Measurements from ENCODE around the gene SLC39A11. TPM values are rescaled to one million over a fixed set of nuclear protein-coding genes. Genes with fewer than 3 reads are reported as not detected.

SLC39A11 gene
- total RNA-seq, 1 experiment from 2014 or later: 56.1 TPM

- intact Hi-C loops (cut with micrococcal nuclease; ENCODE audit: unreplicated experiment): no loop called here
- Histone ChIP-seq H3K36me3 (ENCODE audit: control insufficient read depth, insufficient read depth, low read length) (no peaks in the 10 kb centered on the region), H3K4me1 (ENCODE audit: control insufficient read depth, insufficient read depth, low read length) (peaks cover 10% of the 10 kb centered on the region), H3K4me3 (ENCODE audit: low read depth in 2 of 2, low read length in 2 of 2) (no peak overlapping the region), H3K9me3 (ENCODE audit: control insufficient read depth, insufficient read depth, low read depth, low read length) (no peaks in the 10 kb centered on the region), H3K27ac (ENCODE audit: low read length) (no peak overlapping the region), H3K27me3 (ENCODE audit: control insufficient read depth, insufficient read depth, low read length) (no peaks in the 10 kb centered on the region)
- ChIA-PET POLR2A (no interaction called here), CTCF (no interaction called here)
- no peak for DNase-seq (ENCODE audit: low read depth, low spot score)
- BruUV-seq (replicated peaks): no TSS peak
- TF ChIP-seq TCF7L2 (IDR thresholded peaks at IDR 0.05; ENCODE audit: low read depth, low read length) (no peak), POLR2AphosphoS5 (IDR thresholded peaks at IDR 0.05; ENCODE audit: low read depth, low read length) (no peak)
- in situ Hi-C loops (cut with HindIII; ENCODE audit: low pct_unique_long_range_greater_than_20kb, low sequenced_read_pairs): no loop called here
- ATAC-seq: no peak
Measured at GRCh38 chr17:72608436-72608835, 484.1 kb downstream of the SLC39A11 start.

GRCh38 chr17:72606656-72607055 lies 485.8 kb downstream of the SLC39A11 start:
- H3K36me3 ChIP-seq (ENCODE audit: control insufficient read depth, insufficient read depth, low read length): no peaks in the 10 kb centered on the region
- no peak overlapping the region for H3K4me3 ChIP-seq (ENCODE audit: low read depth in 2 of 2, low read length in 2 of 2)
- POLR2A ChIA-PET: interaction anchor here (0.6 kb wide), 1 partner anchor 692 kb away, joined by 3 read pairs; no protein-coding TSS in a partner anchor
- TF ChIP-seq SIN3A (IDR thresholded peaks at IDR 0.05; ENCODE audit: borderline replicate concordance, insufficient read depth, low read depth, low read length) (no peak), REST (IDR thresholded peaks at IDR 0.05; ENCODE audit: insufficient read depth in 1 of 2, low read depth in 2 of 2, low read length in 1 of 2) (no peak), CTCF (IDR thresholded peaks at IDR 0.05) (no peak), POLR2AphosphoS5 (IDR thresholded peaks at IDR 0.05; ENCODE audit: low read depth, low read length) (no peak), TCF7L2 (IDR thresholded peaks at IDR 0.05; ENCODE audit: low read depth, low read length) (no peak)
- intact Hi-C loops (cut with micrococcal nuclease; ENCODE audit: unreplicated experiment) (no loop called here), in situ Hi-C loops (cut with HindIII; ENCODE audit: low pct_unique_long_range_greater_than_20kb, low sequenced_read_pairs) (no loop called here)
- ATAC-seq (no peak), DNase-seq (ENCODE audit: low read depth, low spot score) (no peak)
- no TSS peak for BruUV-seq (replicated peaks)
- H3K27me3 ChIP-seq (ENCODE audit: control insufficient read depth, insufficient read depth, low read length): no peaks in the 10 kb centered on the region
- peak overlapping the region; percentile 45 for H3K27ac ChIP-seq (ENCODE audit: low read length)
- no peaks in the 10 kb centered on the region for H3K9me3 ChIP-seq (ENCODE audit: control insufficient read depth, insufficient read depth, low read depth, low read length)
- CTCF ChIA-PET: no interaction called here
- H3K4me1 ChIP-seq (ENCODE audit: control insufficient read depth, insufficient read depth, low read length): peaks cover 16% of the 10 kb centered on the region

- H3K4me1 ChIP-seq (ENCODE audit: control insufficient read depth, insufficient read depth, low read length): peaks cover 19% of the 10 kb centered on the region
- no peak for TF ChIP-seq POLR2AphosphoS5 (IDR thresholded peaks at IDR 0.05; ENCODE audit: low read depth, low read length)
- TF ChIP-seq REST (IDR thresholded peaks at IDR 0.05; ENCODE audit: insufficient read depth in 1 of 2, low read depth in 2 of 2, low read length in 1 of 2): no peak
- TF ChIP-seq TCF7L2 (IDR thresholded peaks at IDR 0.05; ENCODE audit: low read depth, low read length): no peak
- TF ChIP-seq CTCF (IDR thresholded peaks at IDR 0.05): no peak
- no peak for TF ChIP-seq SIN3A (IDR thresholded peaks at IDR 0.05; ENCODE audit: borderline replicate concordance, insufficient read depth, low read depth, low read length)
- POLR2A ChIA-PET: no interaction called here
- H3K27ac ChIP-seq (ENCODE audit: low read length): no peak overlapping the region
- no peak overlapping the region for H3K4me3 ChIP-seq (ENCODE audit: low read depth in 2 of 2, low read length in 2 of 2)
- ATAC-seq: no peak
- no TSS peak for BruUV-seq (replicated peaks)
- intact Hi-C loops (cut with micrococcal nuclease; ENCODE audit: unreplicated experiment) (no loop called here), in situ Hi-C loops (cut with HindIII; ENCODE audit: low pct_unique_long_range_greater_than_20kb, low sequenced_read_pairs) (no loop called here)
- no peaks in the 10 kb centered on the region for H3K9me3 ChIP-seq (ENCODE audit: control insufficient read depth, insufficient read depth, low read depth, low read length)
- CTCF ChIA-PET: interaction anchor here (0.6 kb wide), 1 partner anchor 120 kb away, joined by 4 read pairs; no protein-coding TSS in a partner anchor
- DNase-seq (ENCODE audit: low read depth, low spot score): no peak
- no peaks in the 10 kb centered on the region for H3K27me3 ChIP-seq (ENCODE audit: control insufficient read depth, insufficient read depth, low read length)
- no peaks in the 10 kb centered on the region for H3K36me3 ChIP-seq (ENCODE audit: control insufficient read depth, insufficient read depth, low read length)
Measured at GRCh38 chr17:72605543-72605942, 486.9 kb downstream of the SLC39A11 start.

All from Panc1 (cell line).